Stimulated activated CD4-positive, alpha-beta T cell treated with anti-CD3 and anti-CD28 coated beads, Interleukin-15, amount 100 ng/mL, for 1 hour (primary cell): ENCODE measurements around the gene PRSS38.

Source experiments
- DNase-seq, 2 donors: peaks; one replicate each; pipeline ENCODE4 v3.0.0-alpha.2; 2020; ENCODE audit warnings: low read depth in 1 of 2, low spot score in 1 of 2

Gene PRSS38

DNA sequence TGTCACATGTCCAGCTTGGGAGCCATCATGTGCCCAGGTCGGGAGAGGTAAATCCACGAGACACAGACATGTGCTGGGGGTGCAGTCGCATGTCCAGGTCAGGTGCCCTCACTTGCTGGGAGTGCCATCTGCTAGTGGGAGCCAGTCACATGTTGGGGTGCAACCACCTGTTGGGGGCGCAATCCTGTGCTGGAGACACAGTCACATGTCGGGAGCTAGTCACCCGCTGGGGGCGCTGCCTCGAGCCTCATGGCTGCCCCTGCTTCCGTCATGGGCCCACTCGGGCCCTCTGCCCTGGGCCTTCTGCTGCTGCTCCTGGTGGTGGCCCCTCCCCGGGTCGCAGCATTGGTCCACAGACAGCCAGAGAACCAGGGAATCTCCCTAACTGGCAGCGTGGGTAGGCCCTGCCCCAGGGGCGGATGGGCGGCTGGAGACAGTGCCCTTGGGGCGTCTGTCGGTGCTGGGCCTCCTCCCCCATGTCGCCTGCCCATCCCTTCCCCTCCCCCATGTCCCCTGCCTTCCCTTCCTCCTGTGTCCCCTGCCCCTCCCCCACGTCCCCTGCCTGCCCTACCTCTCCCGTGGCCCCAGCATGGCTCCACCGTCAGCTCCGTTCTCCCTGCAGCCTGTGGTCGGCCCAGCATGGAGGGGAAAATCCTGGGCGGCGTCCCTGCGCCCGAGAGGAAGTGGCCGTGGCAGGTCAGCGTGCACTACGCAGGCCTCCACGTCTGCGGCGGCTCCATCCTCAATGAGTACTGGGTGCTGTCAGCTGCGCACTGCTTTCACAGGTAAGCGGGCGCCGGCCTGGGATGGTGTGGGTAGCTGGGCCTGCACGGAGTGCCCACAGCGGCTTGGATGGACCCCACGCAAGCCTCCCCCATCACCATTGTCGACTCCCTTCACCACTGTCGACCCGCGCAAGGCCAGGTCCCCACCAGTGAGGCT lies at the start of gene PRSS38:
TSS of gene PRSS38 (plus strand) at position 208 of the 942 bp plus-strand sequence. CDS start at position 250, 42 bp downstream.
- no peak for DNase-seq

DNA sequence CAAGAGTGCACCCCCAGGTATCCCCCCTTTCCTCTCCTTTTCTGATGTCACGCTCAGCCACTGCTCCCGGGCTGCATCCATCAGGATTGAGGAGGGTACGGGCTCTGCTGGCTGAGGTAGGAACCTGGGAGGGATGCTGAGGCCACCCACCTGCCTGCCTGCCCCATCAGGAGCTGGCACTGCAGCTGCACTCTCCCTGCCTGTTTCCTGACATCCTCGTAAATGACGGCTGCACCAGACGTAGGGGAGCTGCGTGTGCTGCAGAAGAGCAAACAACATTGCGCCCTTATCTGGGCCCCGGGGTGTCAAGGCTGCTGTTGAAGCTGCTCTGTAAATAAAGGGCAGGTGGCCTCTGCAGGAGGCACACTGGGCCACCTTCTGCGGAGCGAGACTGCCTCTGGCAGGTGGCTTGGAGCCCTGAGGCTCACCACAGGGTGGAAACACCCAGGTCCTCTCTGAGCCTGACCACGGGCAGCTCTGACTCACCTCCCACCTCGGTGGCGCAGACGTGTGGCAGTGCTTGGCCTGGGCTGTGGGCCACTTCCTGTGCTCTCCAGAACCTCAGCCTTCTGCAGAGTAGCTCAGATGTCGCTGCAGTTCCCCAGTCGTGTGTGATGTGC lies 49.4 kb upstream of the PRSS38 start:
- DNase-seq = peak in 1 of 2 donors; percentile 67

DNA sequence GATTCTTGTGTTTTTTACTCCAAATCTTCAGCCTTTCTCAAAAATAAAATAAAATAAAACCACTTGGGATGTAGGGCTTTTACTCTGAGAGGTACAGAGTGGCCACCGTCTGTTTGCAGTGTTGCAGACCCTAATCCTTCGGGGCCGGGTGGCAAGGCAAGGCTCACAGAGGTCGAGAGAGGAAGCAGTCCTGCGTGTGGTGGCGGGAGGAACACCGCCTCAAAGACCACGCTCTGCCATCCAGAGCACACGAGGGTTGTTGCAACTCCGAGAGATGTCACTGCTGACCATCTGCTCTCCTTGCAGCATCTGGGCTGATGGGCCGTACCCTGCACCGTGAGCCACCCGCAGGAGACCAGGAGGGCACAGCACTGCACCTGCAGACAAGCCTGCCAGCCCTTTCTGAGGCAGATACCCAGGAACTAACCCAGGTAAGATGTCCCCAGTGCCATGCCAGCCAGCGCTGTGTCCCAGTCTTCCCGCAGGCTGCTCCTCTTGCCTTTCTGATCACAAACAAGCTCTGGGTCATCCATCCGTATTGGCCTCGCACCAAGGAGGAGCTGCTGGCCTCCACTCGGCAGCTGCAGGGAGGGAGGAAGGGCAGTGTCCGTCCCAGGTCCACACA lies 48.7 kb upstream of the PRSS38 start:
- no peak for DNase-seq

DNA sequence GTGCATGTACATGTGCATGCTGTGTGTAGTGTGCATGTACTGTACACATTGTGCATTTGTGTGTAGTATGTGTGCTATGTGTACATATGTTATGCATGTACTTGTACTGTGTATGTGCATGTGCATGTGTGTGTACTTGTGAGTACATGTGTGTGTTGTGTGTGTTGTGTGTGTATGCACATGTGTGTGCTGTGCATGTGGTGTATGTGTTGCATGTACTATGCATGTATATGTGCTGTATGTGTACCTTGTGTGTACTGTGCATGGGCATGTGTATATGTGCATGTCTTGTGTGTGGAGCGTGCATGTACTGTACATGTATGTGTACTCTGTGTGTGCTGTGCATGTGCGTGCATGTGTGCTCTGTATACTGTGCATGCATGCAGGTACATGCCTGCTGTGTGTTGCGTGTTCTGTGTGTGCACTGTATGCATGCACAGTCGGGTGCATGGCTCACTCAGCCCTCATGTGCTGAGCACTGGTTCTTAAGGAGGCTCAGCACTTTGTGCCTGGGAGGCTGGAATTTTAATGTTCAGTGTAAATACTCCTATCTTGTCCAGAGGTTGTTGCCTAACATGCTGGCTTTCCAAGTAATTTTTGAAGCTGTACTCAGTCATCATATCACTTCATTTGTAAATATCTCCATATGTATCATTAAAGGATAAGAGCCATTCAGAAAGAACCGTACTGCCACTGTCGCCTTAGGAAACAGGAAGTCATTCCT lies 47.9 kb upstream of the PRSS38 start:
- no peak for DNase-seq

DNA sequence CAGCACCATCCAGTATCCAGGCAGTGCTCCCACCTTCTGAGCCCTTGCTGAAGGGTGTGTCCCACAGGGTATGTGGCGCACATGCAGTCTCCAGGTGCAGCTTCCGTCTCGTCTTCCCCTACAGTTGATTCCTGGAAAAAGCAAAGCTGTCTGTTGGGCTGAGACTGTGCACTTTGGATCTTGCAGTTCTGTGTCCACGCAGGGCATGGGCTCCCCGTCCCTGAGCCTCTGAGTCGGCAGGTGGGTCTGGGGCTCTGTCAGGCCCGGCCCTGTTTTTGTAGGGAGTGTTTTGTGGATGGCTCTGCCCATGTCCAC lies 47.4 kb upstream of the PRSS38 start:
- no peak for DNase-seq

DNA sequence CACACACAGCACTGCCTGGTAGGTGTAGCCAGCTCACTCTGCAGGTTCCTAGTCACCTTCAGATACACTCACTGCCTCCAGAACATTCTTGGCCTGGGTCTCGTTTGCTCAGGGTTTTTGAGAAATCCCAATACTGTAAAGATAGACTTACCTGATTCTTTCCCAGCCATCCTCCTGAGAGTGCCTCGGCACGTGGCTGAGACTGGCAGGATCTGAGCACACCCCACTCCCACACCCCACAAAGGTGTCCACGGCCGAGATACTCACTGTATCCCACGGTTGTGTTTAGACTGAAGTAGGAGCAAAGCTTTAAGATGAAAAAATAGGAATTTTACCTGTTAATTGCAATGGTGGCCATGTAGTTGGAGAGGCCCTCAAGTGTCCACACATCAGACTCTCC lies 46.8 kb upstream of the PRSS38 start:
- DNase-seq = no peak

DNA sequence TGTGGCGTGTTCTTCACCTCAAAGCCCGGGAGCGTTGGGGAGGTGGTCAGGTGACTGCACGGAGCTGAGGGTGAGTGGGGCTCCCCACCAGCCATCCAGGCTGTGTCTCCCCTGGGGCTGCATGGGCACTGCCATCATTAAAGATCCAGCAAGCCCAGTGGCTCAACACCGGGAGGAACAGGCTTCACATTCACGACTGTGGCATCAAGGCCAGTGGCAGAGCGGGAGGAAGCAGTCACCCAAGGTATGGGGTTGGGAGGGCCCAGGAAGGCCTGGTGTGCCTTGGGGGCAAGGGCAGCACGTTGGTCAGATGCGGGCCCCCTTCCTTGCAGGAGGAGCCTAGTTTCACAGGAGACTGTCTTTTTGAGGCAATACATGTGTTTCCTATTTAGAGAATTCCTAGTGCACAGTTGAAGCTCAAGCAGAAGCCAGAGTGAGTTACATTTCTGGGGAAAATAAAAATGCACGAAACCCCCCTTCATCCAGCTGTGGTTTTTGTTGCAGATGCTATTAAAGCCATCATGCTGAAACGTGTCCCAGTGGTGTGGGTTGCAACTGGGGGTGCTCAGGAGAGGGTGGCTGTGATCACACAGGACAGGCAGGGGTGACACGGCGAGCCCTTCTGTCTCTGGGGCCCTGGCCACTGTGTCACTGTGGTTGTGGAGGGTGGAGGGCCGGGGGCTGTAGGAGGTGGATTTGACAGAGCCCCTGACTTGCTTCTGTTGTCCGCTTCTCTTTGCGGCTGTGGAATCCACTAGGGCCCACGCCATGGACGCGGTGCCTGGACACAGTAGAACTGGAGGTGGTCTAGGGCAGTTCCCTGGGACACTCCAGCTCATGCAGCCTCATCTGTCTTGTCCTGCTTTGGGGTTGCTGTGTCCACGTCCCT lies 46.2 kb upstream of the PRSS38 start:
- no peak for DNase-seq

DNA sequence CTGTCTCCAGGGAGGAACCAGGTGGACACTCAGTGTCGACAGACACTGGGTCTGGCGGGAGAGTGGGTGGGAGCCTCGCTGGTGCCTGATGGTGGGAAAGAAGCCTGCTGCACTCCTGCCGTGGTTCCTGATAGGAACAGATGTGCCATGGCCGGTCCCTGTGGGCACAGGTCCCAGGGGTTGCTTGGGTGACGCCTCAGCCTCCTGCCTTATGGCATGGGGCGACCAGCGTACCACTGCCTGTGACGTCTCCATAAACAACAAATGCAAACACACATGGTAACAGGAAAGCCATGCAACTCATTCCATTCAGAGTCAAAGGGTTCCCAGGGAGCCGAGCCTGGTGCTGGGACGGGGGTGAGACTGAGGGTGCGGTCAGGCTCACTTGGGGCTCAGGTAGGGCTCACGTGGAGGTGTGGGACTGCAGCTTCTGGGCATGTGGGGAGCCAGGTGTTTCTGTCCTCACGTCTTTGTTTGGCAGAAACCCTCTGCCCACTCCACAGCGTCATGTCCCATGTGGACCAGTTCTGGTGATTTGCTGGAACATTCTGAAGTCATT lies 45.5 kb upstream of the PRSS38 start:
- DNase-seq = no peak

DNA sequence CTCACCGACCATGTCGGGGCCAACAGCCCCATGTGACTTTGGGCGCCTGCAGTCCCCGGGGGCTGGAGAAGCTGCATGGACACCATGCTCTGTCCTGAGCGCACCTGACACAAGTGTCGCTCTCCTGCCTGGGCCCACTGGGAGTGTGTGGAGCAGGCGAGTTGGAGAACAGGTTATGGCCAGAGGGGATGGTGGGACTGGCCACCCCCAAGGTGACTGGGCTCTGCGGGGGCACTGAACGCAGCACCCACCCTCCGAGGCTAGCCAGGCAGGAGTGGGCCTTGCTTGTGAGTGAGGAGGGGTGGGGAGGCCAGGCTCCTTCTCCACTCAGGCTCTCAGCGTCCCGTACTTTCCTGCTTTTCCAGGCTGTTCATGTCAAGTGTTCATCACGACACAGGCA lies 44.7 kb upstream of the PRSS38 start:
- no peak for DNase-seq

DNA sequence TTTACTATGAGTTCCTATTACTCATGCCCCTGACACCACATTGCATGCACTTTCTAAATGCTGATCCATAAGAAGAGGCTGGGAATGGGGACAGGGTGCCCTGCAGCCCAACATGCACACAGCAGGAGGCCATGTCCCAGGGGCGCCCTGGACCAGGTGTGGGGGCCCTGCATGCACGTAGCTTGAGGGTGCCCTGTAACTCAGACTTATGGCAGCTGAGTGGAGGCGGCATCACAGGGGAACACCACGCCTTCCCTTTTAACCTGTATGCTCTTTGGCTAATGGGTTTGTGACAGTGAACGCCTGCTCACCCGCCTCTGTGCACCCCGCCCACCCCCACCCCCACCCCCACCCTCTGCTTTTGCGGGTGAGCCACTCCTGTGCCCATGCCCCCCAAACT lies 44.1 kb upstream of the PRSS38 start:
- DNase-seq = no peak

DNA sequence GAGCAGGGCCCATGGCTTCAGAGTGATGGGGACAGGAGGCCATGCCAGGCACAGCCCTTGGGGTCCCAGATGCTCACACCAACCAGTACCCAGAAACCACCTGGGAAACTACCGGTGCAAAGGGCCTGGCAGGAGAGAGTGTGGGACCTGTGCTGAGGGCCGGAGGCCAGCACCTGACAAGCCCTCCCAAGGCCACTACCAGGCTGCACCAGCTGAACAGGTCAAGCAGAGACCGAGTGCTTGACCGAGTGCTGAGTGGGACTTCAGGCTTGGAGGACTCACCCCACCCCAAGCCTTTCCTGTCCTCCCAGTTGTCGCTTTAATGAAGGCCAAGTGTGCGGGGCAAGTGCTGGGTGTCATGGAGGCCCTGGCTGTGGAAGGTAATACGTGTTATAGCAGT lies 43.7 kb upstream of the PRSS38 start:
- DNase-seq = no peak

DNA sequence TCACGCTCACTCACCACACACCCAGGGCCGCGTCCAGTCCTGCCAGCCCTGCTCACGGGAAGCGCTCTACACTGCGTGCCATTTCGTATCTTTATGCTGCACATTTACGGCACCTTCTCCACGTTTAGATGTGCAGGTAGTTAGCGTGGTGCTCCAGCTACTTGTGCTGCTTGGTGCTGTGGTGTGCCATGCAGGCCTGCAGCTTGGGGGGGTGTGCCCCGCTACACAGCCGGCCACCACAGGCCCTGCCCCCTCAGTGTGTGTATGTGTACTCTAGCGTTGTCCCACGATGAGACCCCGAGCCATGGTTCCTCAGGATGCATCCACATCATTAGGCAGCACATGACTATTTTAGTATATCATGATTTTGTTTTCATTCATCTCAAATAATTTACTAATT lies 41.9 kb upstream of the PRSS38 start:
- DNase-seq = no peak

DNA sequence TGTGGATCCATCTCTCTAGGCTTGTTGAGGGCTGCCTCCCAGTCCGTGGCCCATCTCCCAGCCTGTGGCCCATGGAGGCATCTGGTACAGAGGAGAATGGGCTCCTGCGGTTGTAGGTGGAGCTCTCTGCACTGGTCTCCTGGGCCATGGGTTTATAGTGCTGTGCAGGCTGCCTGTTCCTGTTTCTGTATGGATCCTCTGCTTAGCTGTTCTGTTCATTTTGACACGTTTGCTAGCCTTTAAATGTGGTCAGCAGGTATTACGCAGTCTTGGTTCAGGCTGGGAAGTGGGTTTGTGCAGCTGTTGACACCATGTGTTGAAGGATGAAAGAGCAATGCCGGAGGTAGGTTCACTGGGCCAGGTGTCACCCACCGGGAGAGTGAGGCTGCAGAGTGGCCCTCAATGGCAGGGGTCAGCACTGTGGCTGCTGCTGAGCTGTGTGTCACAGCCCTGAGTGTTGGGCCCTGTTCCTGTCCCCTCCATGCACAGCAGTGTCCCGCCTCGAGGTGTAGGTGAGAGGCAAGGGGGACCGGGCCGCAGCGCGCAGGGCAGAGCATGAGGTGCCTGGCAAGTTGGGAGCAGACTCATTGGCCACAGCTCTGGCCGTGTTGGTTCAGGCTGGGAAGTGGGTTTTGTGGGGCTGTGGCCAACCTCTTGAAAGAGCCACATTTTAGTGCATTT lies 41.3 kb upstream of the PRSS38 start:
- DNase-seq = no peak

DNA sequence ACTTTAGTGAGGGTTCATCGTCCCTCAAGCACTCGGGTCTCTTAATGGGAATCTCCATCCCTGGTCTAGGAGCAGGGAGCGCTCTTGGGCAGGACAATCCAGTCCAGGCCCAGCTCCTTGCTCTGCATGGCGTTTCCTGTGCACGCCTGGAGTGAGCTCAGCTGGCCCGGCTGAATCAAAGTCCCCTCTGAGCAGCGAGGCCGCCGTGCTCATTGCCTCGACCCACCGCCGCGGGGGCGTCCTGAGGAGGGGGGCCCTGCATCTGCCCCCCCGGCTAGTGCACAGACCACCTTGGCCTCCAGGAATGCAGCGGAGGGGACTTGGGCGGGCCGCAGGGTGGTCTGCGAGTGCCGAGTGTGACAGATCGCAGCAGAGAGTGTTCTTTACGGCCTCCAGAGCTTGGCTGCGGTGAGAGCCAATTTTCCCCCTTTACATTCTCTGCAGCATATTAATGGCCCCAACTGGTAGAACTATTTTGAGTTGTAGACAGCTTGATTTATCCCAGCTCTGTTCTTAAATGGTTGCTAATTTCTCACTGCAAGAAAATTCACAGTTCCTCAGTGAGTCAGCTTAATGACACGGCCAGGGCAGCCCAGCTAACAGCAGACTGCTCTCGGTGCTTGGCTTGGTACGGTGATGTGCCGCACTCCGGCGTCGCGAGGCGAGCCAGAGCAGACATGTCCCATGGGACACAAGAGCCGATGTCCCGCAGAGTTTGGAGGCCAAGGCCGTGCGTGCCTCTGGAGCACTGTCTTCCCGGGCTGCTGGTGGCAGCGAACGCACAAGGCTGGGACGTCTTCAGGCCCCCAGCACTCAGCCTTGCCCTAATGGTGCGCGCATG lies 40.4 kb upstream of the PRSS38 start:
- no peak for DNase-seq

DNA sequence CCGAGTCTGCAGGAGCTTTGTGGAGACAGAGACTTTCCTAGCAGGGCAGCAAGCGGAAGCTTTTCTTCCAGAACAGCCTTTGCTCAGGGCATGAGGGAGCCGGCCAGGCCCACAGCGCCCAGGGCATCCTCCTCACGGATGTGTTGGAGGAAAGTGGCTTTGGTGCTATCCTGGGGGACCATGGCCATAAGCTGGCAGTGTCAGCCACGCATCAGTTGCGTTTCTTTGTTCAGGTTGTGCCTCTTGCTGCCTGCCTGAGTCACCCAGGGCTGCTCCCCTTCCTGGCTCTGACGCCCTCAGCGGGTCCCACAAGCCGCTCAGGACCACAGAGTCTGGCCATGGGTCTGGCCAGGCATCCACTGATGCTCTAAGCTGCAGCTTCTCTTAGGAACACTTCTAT lies 39.6 kb upstream of the PRSS38 start:
- DNase-seq = no peak

DNA sequence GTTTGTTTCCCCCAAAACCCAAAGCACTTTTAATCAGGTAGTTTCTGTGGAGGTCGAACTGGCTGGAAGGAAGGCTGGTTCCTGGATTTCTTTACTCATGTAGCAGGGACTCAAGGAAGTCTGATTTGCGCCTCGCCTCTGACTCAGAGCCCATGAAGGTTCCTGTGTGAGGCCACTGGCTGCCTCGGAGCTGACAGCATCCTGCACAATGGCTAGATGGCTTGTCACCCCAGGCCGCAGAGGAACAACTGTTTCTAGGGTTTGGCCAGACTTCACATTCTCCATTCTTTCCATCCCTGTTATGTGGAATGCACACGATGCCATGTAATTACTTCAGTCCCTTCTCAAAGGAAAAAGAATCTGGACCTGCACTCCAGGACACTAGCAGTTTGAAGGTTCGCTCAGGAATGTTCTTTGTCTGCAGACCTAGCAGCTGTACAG lies 39.1 kb upstream of the PRSS38 start:
- DNase-seq = no peak

DNA sequence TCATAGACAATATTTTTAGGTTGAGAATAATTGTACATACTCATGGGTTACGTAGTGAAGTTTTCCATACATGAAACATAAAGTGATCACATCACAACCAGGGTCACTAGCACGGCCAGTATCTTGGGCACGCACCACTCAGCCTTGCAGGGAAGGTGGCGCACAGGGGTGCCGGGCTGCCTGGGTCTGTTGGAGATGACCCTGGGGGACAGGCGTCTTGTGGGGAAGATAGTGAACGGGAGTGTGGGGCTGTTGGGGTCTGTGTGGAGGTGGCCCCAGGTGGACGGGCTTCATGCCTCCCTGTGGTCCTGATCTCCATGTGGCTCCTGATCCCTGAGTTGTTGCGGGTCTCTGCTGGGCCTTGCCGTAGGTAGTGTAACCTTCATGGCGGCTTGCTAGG lies 38.3 kb upstream of the PRSS38 start:
- DNase-seq = no peak

DNA sequence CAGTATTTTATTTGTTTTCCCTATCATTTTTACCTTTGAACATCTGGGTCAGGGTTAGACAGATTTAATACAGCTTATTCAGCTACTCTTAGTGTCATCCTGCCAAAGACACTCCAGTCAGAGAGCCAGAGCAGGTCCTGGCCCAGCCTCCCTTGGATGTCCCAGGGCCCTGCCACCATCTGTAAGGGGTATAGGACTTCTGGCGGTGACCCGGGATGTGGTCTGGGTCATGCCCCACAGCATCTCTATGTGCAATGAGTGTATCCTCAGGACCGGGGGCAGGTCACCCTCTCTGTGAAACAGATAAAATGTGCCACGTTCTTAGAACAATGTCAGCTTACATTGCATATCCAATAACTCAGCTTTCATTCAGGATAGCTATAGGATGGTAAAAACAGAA lies 37.8 kb upstream of the PRSS38 start:
- no peak for DNase-seq

DNA sequence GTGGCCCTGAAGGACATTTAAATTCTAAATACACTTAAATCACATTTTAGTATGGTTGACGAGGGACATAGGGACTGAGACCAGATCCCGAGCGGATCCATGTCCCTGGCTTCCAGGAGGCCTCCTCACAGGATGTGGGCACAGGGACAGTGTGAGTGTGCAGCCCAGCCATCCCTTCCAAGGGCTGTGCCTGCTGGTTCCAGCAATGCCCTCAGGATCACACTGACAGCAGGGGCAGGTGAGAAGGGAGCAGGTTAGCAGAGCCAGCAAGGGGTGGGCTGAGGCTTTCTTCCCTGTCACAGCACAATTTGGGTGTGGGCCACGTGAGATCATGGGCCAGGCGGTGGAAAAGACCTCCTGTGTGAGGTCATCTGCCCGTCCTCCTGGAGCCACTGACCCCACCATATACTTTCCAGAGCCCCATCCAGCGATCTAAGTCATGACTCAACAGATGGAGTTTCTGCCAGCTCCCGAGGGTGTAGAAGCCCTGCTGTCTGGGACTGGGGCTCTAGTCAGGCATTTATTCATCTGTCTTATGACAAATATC lies 37.0 kb upstream of the PRSS38 start:
- no peak for DNase-seq
